Epidermal melanocyte (primary cell): Measurements from ENCODE around the gene VPS72.

Experiments
- DNase-seq: peaks from one replicate; pipeline ENCODE4 v3.0.0; 2011; ENCODE audit warnings: low spot score; ENCODE audit not compliant: insufficient read length

The VPS72 gene

GRCh38 chr1:151187205-151187604, 2.8 kb downstream of the VPS72 start:
- no peak for DNase-seq

GRCh38 chr1:151184211-151184610, 5.8 kb downstream of the VPS72 start:
- no peak for DNase-seq

- no peak for DNase-seq
Observed at GRCh38 chr1:151176514-151177045, 13.4 kb downstream of the VPS72 start.

- no peak for DNase-seq
Observed at GRCh38 chr1:151175863-151176262, 14.1 kb downstream of the VPS72 start, which contains the start of gene TMOD4. Gene TMOD4 (minus strand): TSS chr1:151175981. CDS start chr1:151174875, 1,106 bp downstream.

GRCh38 chr1:151175041-151175741, 14.8 kb downstream of the VPS72 start:
- no peak for DNase-seq

GRCh38 chr1:151171190-151171589, 18.8 kb downstream of the VPS72 start:
- DNase-seq, result no peak

- no peak for DNase-seq
Observed at GRCh38 chr1:151167116-151167515, 22.9 kb downstream of the VPS72 start.

GRCh38 chr1:151166505-151166956, 23.5 kb downstream of the VPS72 start:
- no peak for DNase-seq

GRCh38 chr1:151165738-151166504, 24.1 kb downstream of the VPS72 start, which contains the start of the genes LYSMD1 and SCNM1:
Gene LYSMD1 (minus strand): TSS chr1:151165902. CDS start chr1:151165258, 644 bp downstream.
Gene SCNM1 (plus strand): TSS chr1:151166144. CDS start chr1:151166153, 9 bp downstream.
- peak; percentile 97 for DNase-seq

GRCh38 chr1:151165281-151165737, 24.7 kb downstream of the VPS72 start:
- DNase-seq, result peak; percentile 61

GRCh38 chr1:151164732-151165280, 25.2 kb downstream of the VPS72 start:
- no peak for DNase-seq

- no peak for DNase-seq
Observed at GRCh38 chr1:151159373-151159772, 30.6 kb downstream of the VPS72 start.

- no peak for DNase-seq
Observed at GRCh38 chr1:151158751-151159251, 31.2 kb downstream of the VPS72 start.

- no peak for DNase-seq
Observed at GRCh38 chr1:151158326-151158725, 31.7 kb downstream of the VPS72 start.

- no peak for DNase-seq
Observed at GRCh38 chr1:151157067-151157531, 32.9 kb downstream of the VPS72 start.

GRCh38 chr1:151156515-151156819, 33.5 kb downstream of the VPS72 start, which contains the start of gene TNFAIP8L2:
Gene TNFAIP8L2 (plus strand): TSS chr1:151156649. CDS start chr1:151158698, 2,049 bp downstream.
- no peak for DNase-seq

- no peak for DNase-seq
Observed at GRCh38 chr1:151147665-151148064, 42.3 kb downstream of the VPS72 start.

- no peak for DNase-seq
Observed at GRCh38 chr1:151147132-151147503, 42.9 kb downstream of the VPS72 start.

GRCh38 chr1:151146412-151147131, 43.4 kb downstream of the VPS72 start, which contains the start of gene SEMA6C:
Gene SEMA6C (minus strand): TSS chr1:151146631. CDS start chr1:151142621, 4,010 bp downstream.
- peak; percentile 83 for DNase-seq

- DNase-seq, result no peak
Observed at GRCh38 chr1:151146072-151146411, 44.0 kb downstream of the VPS72 start.
